GM04503 (cell line): ENCODE results near the gene DCDC2.
A peak's percentile ranks its signal among the peaks of the same experiment; 100 is the strongest.
"Not testable (repeated sequence)": the region's sequence is repeated elsewhere in the genome, so short reads cannot be mapped to it uniquely, and the experiment has no call there.

Experiments
- DNase-seq: peaks from one replicate; pipeline ENCODE4 v3.0.0-alpha.2; 2012; ENCODE audit warnings: low read depth

DCDC2 gene

GRCh38 chr6:24257282-24257681, 100.6 kb downstream of the DCDC2 start:
- DNase-seq = no peak

GRCh38 chr6:24255676-24256075, 102.2 kb downstream of the DCDC2 start:
- no peak for DNase-seq

GRCh38 chr6:24253360-24253759, 104.5 kb downstream of the DCDC2 start:
- DNase-seq = no peak

- DNase-seq = no peak
Measured at GRCh38 chr6:24252280-24252679, 105.6 kb downstream of the DCDC2 start.

- no peak for DNase-seq
Measured at GRCh38 chr6:24251339-24251738, 106.5 kb downstream of the DCDC2 start.

- no peak for DNase-seq
Measured at GRCh38 chr6:24249926-24250325, 107.9 kb downstream of the DCDC2 start.

- DNase-seq = no peak
Measured at GRCh38 chr6:24245275-24245674, 112.6 kb downstream of the DCDC2 start.

- no peak for DNase-seq
Measured at GRCh38 chr6:24242924-24243323, 114.9 kb downstream of the DCDC2 start.

- DNase-seq = not testable (repeated sequence)
Measured at GRCh38 chr6:24241779-24242178, 116.1 kb downstream of the DCDC2 start.

GRCh38 chr6:24240943-24241342, 116.9 kb downstream of the DCDC2 start:
- no peak for DNase-seq

GRCh38 chr6:24240380-24240928, 117.4 kb downstream of the DCDC2 start:
- DNase-seq = no peak

- no peak for DNase-seq
Measured at GRCh38 chr6:24238700-24239099, 119.2 kb downstream of the DCDC2 start.

GRCh38 chr6:24236779-24237178, 121.1 kb downstream of the DCDC2 start:
- not testable (repeated sequence) for DNase-seq

GRCh38 chr6:24233813-24234442, 123.9 kb downstream of the DCDC2 start:
- DNase-seq = no peak

- DNase-seq = no peak
Measured at GRCh38 chr6:24231438-24231977, 126.4 kb downstream of the DCDC2 start.

- DNase-seq = no peak
Measured at GRCh38 chr6:24229696-24230405, 128.0 kb downstream of the DCDC2 start.

GRCh38 chr6:24228681-24229255, 129.1 kb downstream of the DCDC2 start:
- peak; percentile 33 for DNase-seq

GRCh38 chr6:24228123-24228522, 129.7 kb downstream of the DCDC2 start:
- DNase-seq = no peak

- no peak for DNase-seq
Measured at GRCh38 chr6:24227556-24227955, 130.3 kb downstream of the DCDC2 start.

- no peak for DNase-seq
Measured at GRCh38 chr6:24226541-24226940, 131.3 kb downstream of the DCDC2 start.

- no peak for DNase-seq
Measured at GRCh38 chr6:24225838-24226237, 132.0 kb downstream of the DCDC2 start.

GRCh38 chr6:24223115-24223919, 134.5 kb downstream of the DCDC2 start:
- no peak for DNase-seq
